Adrenal gland (tissue), 12 donors: Measurements from ENCODE around the gene TBC1D22A. TPM values are rescaled to one million over a fixed set of nuclear protein-coding genes. Genes with fewer than 3 reads are reported as not detected.

Experiments
- DNase-seq, 7 donors: peaks; one replicate each; pipeline ENCODE4 v3.0.0-alpha.2; 2019 to 2020
- H3K27ac ChIP-seq, 5 donors: fragments of 200-600 bp; sonication (generic) in 4 of 5; 1 replicate in 3 of 5; 2 replicates in 2 of 5; pipeline versions ENCODE4 v1.5.1 to v1.8.0; 2016 to 2020; ENCODE audit warnings: mild to moderate bottlenecking in 1 of 5
- H3K27me3 ChIP-seq: fragments of 200-600 bp; 2 replicates; pipeline ENCODE4 v1.8.0; 2021
- H3K36me3 ChIP-seq, 2 donors: fragments of 200-600 bp; replicated peaks in 1 of 2; 1 replicate in 1 of 2; 2 replicates in 1 of 2; pipeline versions ENCODE4 v1.5.1 to v1.8.0; 2018 to 2022
- H3K4me1 ChIP-seq, 2 donors: fragments of 200-600 bp; replicated peaks in 1 of 2; 1 replicate in 1 of 2; 2 replicates in 1 of 2; pipeline versions ENCODE4 v1.5.1 to v1.8.0; 2018 to 2021
- H3K4me3 ChIP-seq, 4 donors: fragments of 200-600 bp; sonication (generic) in 3 of 4; one replicate each; pipeline ENCODE4 v1.5.1; 2016 to 2018
- H3K9me3 ChIP-seq, 3 donors: fragments of 200-600 bp; sonication (generic) in 1 of 3; replicated peaks in 1 of 3; 1 replicate in 2 of 3; 2 replicates in 1 of 3; pipeline versions ENCODE4 v1.5.1 to v1.8.0; 2016 to 2021
- CTCF ChIP-seq, 6 experiments: fragments of 450-650 bp in 4 of 6; fragments of 200-600 bp in 2 of 6; sonication (generic) in 1 of 6; IDR thresholded peaks; 1 replicate in 5 of 6; 2 replicates in 1 of 6; pipeline versions ENCODE4 v1.5.1 to v1.8.0; 2016 to 2021; ENCODE audit warnings: antibody characterized with exemption in 6 of 6, mild to moderate bottlenecking in 2 of 6, moderate library complexity in 1 of 6
- POLR2A ChIP-seq, 2 donors: fragments of 450-650 bp; IDR thresholded peaks; one replicate each; pipeline ENCODE4 v1.6.1; 2017; ENCODE audit warnings: antibody characterized with exemption in 2 of 2, mild to moderate bottlenecking in 2 of 2, moderate library complexity in 1 of 2
- WGBS, 4 donors: extraction: QIAGEN DNeasy Blood & Tissue Kit in 2 of 4; methylation state at CpG; one replicate each; pipeline versions ENCODE4 v1.1.5 to v1.1.7; 2013 to 2017; 5-methylcytosine and 5-hydroxymethylcytosine counted together
- intact Hi-C, 2 donors: fragments of 100-400 bp; cut with DNase I; formaldehyde crosslinking; loops; one replicate each; pipeline versions ENCODE4 v1.14.1 to v1.15.0; 2022 to 2023
- polyA plus RNA-seq, 3 donors: library from polyadenylated mRNA; stranded (reverse); fragments of 200-250 nt in 2 of 3; fragments of 350-450 nt in 1 of 3; fragmentation: Illumina TruSeq in 1 of 3; extraction: RNeasy Lipid Tissue Mini Kit (QIAGEN cat#74804) in 1 of 3; gene quantifications; one replicate each; pipeline ENCODE4 v1.2.3, GENCODE V29; 2013 to 2014
- total RNA-seq, 9 donors: library from RNA; depleted of rRNA in 4 of 9; stranded (reverse); fragments of >200 nt in 4 of 9; fragments of 120-200 nt in 1 of 9; fragmentation: NEBNext Ultra II Directional in 1 of 9; extraction: Animal tissue kit (Norgen Biotek cat#: 25700) in 1 of 9; gene quantifications; one replicate each; pipeline versions ENCODE4 v1.1.0 to v1.2.4, GENCODE V29; 2013 to 2023
- donor health status: healthy with polysubstance abuse.
- donor health status: Bipolar disorder and iron deficiency.
- donor health status: DM: yes; HTN: yes; CAD: no.
- donor health status: DM: no; HTN: no; CAD: no.
- donor health status: DM: no; HTN: no; CAD: no.
- donor health status: DM: yes; HTN: yes; CAD: no.

TBC1D22A gene
- total and polyA plus RNA-seq, 12 donors, result 11.5 to 44.2 (median 28.1) TPM

DNA sequence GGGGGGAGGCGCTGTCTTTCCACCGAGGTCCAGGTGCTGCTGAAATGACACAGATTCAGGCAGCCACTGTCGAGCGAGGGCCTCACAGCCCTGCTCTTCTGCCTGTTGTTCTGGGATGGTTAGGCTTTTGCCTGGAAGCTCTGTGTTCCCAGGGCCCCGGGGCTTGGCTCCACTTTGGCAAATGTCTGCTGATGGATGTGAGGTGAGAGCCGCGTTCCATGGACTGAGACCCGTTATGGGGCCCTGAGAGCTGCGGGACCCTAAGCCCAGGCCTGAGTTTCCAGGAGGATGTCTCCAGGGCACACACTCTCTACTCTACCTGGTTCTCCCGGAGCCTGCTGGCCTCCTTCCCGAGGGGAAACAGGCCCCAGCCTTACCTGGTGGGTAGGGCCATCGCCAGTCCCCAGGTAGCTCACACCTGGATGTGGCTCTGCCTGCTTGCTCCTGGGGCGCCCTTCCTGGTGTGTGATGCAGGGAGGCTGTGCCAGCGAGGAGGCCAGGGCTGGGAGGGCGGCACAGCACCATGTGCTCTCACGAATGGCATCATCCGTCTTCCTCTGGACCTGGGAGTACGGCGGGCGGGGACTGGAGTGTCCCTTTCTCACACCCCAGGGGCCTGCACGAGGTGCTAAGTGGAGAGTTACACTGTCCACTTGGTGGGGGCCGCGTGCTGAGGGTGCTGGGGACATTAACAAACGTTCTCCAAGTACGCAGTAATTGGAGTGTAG is 435.5 kb downstream of the TBC1D22A start:
- DNase-seq, result peak in 2 of 7 donors; percentile 9 to 43
- WGBS, 4 donors, result 73 to 84% (median 76%) methylated on average over 12 to 25 of the region's 25 CpGs
- Histone ChIP-seq H3K27me3 (peaks cover 4% of the 10 kb centered on the region), H3K9me3 (no peaks in the 10 kb centered on the region), H3K27ac (no peak overlapping the region), H3K4me1 (no peaks in the 10 kb centered on the region), H3K36me3 (no peaks in the 10 kb centered on the region), H3K4me3 (no peak overlapping the region)
- TF ChIP-seq POLR2A (IDR thresholded peaks at IDR 0.05), result no peak
- TF ChIP-seq CTCF (IDR thresholded peaks at IDR 0.05), result no peak
- intact Hi-C loops, result no loop called here

GRCh38 chr22:47198801-47199251 is 436.4 kb downstream of the TBC1D22A start:
- Histone ChIP-seq H3K9me3 (no peaks in the 10 kb centered on the region), H3K4me3 (no peak overlapping the region), H3K27me3 (peaks cover 4% of the 10 kb centered on the region), H3K36me3 (no peaks in the 10 kb centered on the region), H3K4me1 (no peaks in the 10 kb centered on the region), H3K27ac (no peak overlapping the region)
- 87 to 89% (median 88%) methylated on average over 15 to 19 of the region's 19 CpGs for WGBS, 4 donors
- DNase-seq, result peak in 1 of 7 donors; percentile 25
- intact Hi-C loops, result no loop called here
- TF ChIP-seq POLR2A (IDR thresholded peaks at IDR 0.05) (no peak), CTCF (IDR thresholded peaks at IDR 0.05) (no peak)

GRCh38 chr22:47199261-47199978 is 437.0 kb downstream of the TBC1D22A start:
- 86 to 92% (median 87%) methylated on average over 22 to 33 of the region's 33 CpGs for WGBS, 4 donors
- Histone ChIP-seq H3K9me3 (no peaks in the 10 kb centered on the region), H3K4me1 (no peaks in the 10 kb centered on the region), H3K27me3 (peaks cover 4% of the 10 kb centered on the region), H3K4me3 (no peak overlapping the region), H3K27ac (no peak overlapping the region), H3K36me3 (no peaks in the 10 kb centered on the region)
- DNase-seq, result peak in 1 of 7 donors; percentile 35
- intact Hi-C loops, result no loop called here
- no peak for TF ChIP-seq CTCF (IDR thresholded peaks at IDR 0.05)
- no peak for TF ChIP-seq POLR2A (IDR thresholded peaks at IDR 0.05)

DNA sequence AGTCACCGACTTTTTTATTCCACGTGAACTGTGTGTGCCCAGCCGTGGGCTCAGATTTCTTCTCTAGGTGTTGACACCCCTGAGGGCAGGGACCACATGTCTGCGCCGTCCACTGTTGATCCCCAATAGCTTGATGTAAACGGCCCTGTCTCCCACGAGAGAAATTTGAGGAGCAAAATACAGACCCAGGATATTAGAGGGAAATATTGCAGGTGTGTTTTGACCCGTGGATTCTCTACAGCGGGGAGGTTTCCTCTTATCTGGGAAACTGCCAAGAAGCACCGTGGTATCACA is 437.5 kb downstream of the TBC1D22A start:
- H3K27me3 ChIP-seq, result peaks cover 4% of the 10 kb centered on the region
- WGBS, 4 donors, result 51 to 70% (median 61%) methylated on average over 8 to 10 of the region's 10 CpGs
- H3K9me3 ChIP-seq, result no peaks in the 10 kb centered on the region
- intact Hi-C loops, result no loop called here
- H3K36me3 ChIP-seq, result no peaks in the 10 kb centered on the region
- no peaks in the 10 kb centered on the region for H3K4me1 ChIP-seq
- TF ChIP-seq CTCF (IDR thresholded peaks at IDR 0.05), result no peak
- no peak for TF ChIP-seq POLR2A (IDR thresholded peaks at IDR 0.05)
- no peak overlapping the region for H3K4me3 ChIP-seq
- no peak overlapping the region for H3K27ac ChIP-seq
- DNase-seq, result peak in 1 of 7 donors; percentile 24
